GM19455 (cell line): ENCODE results near the gene EAPP.
"Not testable (repeated sequence)": the region's sequence is repeated elsewhere in the genome, so short reads cannot be mapped to it uniquely, and the experiment has no call there.

Experiments used
- ATAC-seq: cut with Tn5 transposase; IDR thresholded peaks from one replicate; pipeline ENCODE4 v1.9.1; 2021; ENCODE audit not compliant: unreplicated experiment

The EAPP gene, protein sequence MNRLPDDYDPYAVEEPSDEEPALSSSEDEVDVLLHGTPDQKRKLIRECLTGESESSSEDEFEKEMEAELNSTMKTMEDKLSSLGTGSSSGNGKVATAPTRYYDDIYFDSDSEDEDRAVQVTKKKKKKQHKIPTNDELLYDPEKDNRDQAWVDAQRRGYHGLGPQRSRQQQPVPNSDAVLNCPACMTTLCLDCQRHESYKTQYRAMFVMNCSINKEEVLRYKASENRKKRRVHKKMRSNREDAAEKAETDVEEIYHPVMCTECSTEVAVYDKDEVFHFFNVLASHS

GRCh38 chr14:34539407-34540180 is at the start of gene EAPP:
Gene EAPP (minus strand): TSS chr14:34539701. CDS start chr14:34539628, 73 bp downstream.
- peak; percentile 100 for ATAC-seq

- no peak for ATAC-seq
Measured at GRCh38 chr14:34583525-34583924, 44.0 kb upstream of the EAPP start.

DNA sequence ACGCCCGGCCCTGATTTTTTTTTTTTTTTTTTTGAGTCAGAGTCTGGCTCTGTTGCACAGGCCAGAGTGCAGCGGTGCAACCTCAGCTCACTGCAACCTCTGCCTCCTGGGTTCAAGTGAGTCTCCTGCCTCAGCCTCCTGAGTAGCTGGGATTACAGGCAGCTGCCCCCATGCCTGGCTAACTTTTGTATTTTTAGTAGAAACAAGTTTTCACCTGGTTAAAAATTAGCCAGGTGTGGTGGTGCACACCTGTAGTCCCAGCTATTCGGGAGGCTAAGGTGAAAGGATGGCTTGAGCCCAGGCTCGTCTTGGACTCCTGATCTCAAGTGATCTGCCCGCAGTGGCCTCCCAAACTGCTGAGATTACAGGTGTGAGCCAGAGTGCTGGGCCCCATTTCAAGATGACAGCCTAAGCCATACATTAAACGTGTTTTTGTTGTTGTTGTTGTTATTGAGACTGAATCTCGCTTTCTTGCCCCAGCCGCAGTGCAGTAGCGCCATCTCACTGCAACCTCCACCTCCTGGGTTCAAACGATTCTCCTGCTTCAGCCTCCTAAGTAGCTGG is 42.7 kb upstream of the EAPP start:
- ATAC-seq = no peak

DNA sequence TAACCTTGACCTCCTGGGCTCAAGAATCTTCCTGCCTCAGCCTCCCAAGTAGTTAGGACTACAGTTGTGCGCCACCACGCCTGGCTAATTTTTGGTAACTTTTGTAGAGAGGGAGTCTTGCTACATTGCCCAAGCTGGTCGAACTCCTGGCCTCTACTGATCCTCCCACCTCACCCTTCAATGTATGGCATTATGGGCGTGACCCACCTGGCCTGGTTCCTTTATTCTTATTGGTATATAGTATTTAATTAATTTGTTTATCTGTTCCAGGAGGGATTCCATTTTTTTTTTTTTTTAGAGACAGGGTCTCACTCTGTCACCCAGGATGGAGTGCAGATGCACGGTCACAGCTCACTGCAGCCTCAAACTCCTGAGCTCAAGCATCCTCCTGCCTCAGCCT is 40.9 kb upstream of the EAPP start:
- ATAC-seq = no peak

DNA sequence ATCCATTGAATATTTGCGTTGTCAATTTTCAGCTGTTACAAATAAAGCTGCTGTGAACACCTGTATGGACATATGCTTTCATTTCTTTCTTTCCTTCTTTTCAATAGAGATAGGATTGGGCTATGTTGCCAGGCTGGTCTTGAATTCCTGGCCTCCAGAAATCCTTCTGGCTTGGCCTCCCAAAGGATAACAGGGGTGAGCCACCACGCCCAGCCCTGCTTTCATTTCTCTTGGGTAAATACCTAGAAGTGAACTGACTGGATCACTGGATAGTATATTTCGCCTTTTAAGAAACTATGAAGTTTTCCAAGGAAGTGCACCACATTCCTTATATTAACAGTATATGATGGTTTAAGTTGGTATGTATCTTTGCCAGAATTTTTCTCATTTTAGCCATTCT is 32.3 kb upstream of the EAPP start:
- no peak for ATAC-seq

- no peak for ATAC-seq
Measured at GRCh38 chr14:34569750-34570149, 30.2 kb upstream of the EAPP start.

DNA sequence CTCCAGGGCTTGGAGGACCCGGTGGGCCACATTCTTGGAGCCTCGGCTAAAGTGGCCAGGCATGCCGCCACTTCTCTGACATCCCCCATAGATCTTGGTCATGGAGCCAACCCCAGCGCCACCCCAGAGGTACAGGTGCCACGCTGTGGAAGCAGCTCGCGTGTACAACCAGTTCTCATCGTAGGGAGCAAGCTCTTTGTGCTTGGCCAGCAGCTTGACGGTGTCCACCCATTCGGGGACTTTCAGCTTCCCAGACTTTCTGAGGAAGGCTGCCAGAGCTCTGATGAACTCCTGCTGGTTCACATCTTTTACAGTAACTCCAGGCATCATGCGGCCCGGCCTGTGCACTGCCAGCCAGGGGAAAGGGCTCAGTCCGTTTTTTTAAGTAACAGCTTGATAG is 29.3 kb upstream of the EAPP start:
- ATAC-seq = no peak

DNA sequence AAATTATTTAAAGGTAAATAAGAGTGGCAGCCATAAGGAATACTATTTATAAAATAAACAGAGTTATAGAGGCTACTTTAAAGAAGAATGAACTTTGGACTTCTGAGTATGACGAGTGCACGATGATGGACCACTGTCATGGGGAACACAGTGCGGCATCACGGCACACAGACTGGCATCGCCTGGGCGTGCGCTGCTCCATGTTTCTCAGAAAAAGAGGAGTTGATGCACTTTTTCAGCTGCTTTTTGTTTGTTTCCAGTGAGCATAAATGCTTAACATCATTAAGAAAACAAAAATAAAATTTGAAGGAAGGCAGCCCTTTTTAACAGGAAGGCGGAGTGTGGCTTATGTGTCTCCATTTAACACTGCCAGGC is 23.3 kb upstream of the EAPP start:
- ATAC-seq = no peak

GRCh38 chr14:34562037-34562775 is 22.7 kb upstream of the EAPP start:
- not testable (repeated sequence) for ATAC-seq

DNA sequence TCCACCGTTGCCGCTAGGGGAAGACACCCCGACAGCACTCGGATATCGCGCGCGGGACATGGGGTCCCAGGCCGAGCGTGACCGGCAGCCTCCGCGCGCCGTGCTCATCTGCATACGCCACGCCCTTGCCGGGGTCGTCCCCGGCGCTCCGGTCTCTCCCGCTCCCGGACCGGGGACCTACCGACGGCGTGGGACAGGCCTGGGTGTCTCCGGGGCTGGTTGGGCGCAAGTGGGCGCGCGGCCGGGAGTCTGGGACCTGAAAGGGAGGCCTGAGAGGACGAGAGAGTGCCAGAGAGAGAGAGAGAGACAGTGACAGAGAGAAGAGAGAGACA is 17.0 kb upstream of the EAPP start:
- peak; percentile 54 for ATAC-seq

DNA sequence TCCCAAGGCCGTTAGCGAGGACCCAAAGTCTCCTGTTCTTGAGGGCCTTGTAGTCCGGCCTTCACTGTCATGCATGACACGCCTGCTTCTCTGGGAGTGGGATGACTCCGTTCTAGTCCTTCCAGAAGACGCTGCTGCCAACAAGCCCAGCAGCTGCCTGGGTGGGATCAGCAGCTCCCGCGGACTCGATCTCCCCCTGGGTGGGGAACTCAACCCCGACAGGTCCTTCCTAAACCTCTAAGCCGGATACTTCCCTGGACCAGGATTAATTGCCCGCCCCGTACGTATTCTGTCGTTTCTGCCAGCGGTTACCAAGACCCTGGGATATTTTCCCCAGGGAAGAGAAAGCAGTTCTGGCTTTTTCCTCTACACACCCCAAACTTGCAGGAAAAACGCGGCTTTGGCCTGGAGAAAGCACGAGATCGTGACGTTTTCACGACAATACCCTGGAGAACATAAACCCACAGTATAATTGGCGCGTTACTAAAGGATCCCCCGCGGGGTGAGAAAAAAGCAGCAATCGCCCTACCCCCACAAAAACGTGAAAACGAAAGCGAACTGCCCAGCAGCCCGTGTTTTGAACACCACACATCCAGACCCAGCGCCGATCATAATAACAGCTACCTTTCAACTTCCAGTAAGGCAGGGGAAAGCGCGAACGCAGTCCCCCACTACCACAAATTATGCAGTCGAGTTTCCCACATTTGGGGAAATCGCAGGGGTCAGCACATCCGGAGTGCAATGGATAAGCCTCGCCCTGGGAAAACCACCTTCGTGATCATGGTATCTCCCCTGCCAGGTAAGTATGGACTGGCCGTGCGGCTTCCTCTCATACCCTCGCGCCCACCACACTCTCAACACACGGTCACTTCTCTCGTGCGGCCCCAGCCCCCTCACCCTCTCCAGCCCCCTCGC is 16.3 kb upstream of the EAPP start:
- ATAC-seq = peak; percentile 76

GRCh38 chr14:34554540-34555250 is 15.2 kb upstream of the EAPP start:
- ATAC-seq = no peak

GRCh38 chr14:34549276-34549966 is 9.9 kb upstream of the EAPP start:
- not testable (repeated sequence) for ATAC-seq

DNA sequence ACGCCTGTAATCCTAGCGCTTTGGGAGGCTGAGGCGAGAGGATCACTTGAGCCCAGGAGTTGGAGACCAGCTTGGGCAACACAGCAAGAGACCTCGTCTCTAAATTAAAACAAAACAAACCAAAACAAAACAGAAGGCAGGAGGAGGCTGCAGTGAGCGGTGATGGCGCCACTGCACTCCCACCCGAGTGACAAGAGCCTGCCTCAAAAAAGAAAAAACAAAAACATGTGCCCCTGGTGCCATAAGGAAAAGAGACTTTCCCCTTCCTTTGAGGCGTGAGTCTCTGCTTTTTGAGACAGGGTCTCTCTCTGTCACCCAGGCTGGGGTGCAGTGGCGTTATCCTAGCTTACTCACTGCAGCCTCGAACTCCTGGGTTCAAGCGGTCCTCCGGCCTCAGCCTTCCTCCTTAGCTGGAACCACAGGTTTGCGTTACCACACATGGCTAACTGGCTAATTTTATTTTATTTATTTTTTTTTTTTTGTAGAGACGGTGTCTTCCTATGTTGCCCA is 9.0 kb upstream of the EAPP start:
- ATAC-seq = no peak

GRCh38 chr14:34547136-34547520 is 7.6 kb upstream of the EAPP start:
- ATAC-seq = peak; percentile 40

GRCh38 chr14:34546272-34547135 is 7.0 kb upstream of the EAPP start:
- peak; percentile 75 for ATAC-seq

DNA sequence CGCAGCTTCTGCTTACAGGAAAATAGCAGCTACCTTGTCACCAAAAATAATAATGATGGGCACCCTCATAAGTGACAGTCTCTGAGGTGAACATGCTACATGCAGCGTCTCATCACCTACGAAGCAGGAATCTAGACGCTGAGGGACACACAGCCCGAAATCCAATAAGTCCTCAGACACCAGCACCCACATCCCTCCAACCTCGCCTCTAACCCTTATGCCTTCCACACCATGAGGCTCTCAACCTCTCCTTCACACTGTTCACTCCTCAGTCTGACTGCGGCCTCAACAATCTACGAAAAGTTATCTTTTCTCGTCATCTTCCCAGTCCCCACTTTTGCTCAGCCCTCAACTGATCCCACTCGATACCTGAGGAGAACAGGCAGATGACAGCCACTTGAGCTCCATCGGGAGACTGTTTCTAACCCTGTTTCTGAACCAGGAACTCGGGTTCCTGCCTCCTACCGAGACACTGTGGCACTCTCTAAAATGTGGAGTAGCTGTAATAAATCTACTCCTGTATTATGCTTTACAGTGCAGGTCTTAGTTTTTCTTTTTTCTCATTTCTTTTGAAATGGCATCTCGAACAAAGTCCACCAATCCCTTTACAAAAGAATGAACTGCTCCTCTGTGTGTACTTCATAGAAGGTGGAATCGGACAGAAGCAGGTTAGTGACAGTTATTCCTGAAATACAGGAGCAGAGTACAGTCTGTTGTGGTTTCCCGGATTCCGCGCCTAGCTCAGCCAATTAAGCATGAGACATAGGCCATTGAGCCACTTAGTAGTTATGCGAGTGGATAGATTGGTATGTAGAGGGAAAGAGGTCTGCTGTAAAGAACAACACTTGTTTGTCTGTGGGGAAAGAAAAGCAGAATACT is 919 bp upstream of the EAPP start:
- not testable (repeated sequence) for ATAC-seq
